H9 (cell line): Measurements from ENCODE around the gene GPHA2. TPM values are rescaled to one million over a fixed set of nuclear protein-coding genes. Genes with fewer than 3 reads are reported as not detected.
A peak's percentile ranks its signal among the peaks of the same experiment; 100 is the strongest.

Source experiments
- DNase-seq: peaks from one replicate; pipeline ENCODE4 v3.0.0-alpha.2; 2017
- H2AFZ ChIP-seq: one replicate; pipeline ENCODE4 v1.6.1; 2013; ENCODE audit warnings: mild to moderate bottlenecking, low read length, control low read depth, moderate library complexity
- H2AK5ac ChIP-seq: 2 replicates; pipeline ENCODE4 v1.6.1; 2013; ENCODE audit warnings: low read length, control low read depth, mixed read lengths; ENCODE audit not compliant: insufficient read length
- H2BK120ac ChIP-seq: one replicate; pipeline ENCODE4 v1.6.1; 2013; ENCODE audit warnings: low read depth, mild to moderate bottlenecking, low read length, control low read depth, inconsistent platforms; ENCODE audit not compliant: poor library complexity, severe bottlenecking
- H2BK12ac ChIP-seq: 2 replicates; pipeline ENCODE4 v1.6.1; 2013; ENCODE audit warnings: low read length, control low read depth, mixed read lengths, low read depth; ENCODE audit not compliant: insufficient read length
- H2BK15ac ChIP-seq: 2 replicates; pipeline ENCODE4 v1.6.1; 2013; ENCODE audit warnings: low read depth, low read length, control low read depth
- H2BK20ac ChIP-seq: one replicate; pipeline ENCODE4 v1.6.1; 2013; ENCODE audit warnings: low read depth, mild to moderate bottlenecking, low read length, control low read depth, inconsistent platforms; ENCODE audit not compliant: poor library complexity, severe bottlenecking
- H2BK5ac ChIP-seq: 2 replicates; pipeline ENCODE4 v1.6.1; 2013; ENCODE audit warnings: low read length, control low read depth, mixed read lengths; ENCODE audit not compliant: insufficient read length
- H3K14ac ChIP-seq: 2 replicates; pipeline ENCODE4 v1.6.1; 2013; ENCODE audit warnings: low read length, control low read depth; ENCODE audit not compliant: insufficient read depth
- H3K18ac ChIP-seq: 2 replicates; pipeline ENCODE4 v1.6.1; 2013; ENCODE audit warnings: low read depth, mild to moderate bottlenecking, mixed read lengths, low read length, control low read depth; ENCODE audit not compliant: insufficient read length
- H3K23ac ChIP-seq: 2 replicates; pipeline ENCODE4 v1.6.1; 2013; ENCODE audit warnings: low read length, control low read depth, mixed read lengths, low read depth; ENCODE audit not compliant: insufficient read length
- H3K23me2 ChIP-seq: 2 replicates; pipeline ENCODE4 v1.6.1; 2013; ENCODE audit warnings: low read depth, mild to moderate bottlenecking, mixed read lengths, low read length, control low read depth; ENCODE audit not compliant: insufficient read length, poor library complexity, severe bottlenecking
- H3K27ac ChIP-seq: 2 replicates; pipeline ENCODE4 v1.5.1; 2013; ENCODE audit warnings: low read length, control low read depth, mixed read lengths, low read depth; ENCODE audit not compliant: insufficient read length
- H3K27me3 ChIP-seq: 2 replicates; pipeline ENCODE4 v1.6.1; 2013; ENCODE audit warnings: low read length, control low read depth, inconsistent platforms; ENCODE audit not compliant: insufficient read depth
- H3K4ac ChIP-seq: 2 replicates; pipeline ENCODE4 v1.6.1; 2013; ENCODE audit warnings: low read depth, mild to moderate bottlenecking, control low read depth, inconsistent platforms, low read length, moderate library complexity
- H3K4me1 ChIP-seq: 2 replicates; pipeline ENCODE4 v1.6.1; 2013; ENCODE audit warnings: low read length, control low read depth, inconsistent platforms; ENCODE audit not compliant: insufficient read depth
- H3K4me2 ChIP-seq: 2 replicates; pipeline ENCODE4 v1.6.1; 2013; ENCODE audit warnings: low read length, control low read depth, mixed read lengths; ENCODE audit not compliant: insufficient read length, insufficient read depth
- H3K56ac ChIP-seq: 2 replicates; pipeline ENCODE4 v1.6.1; 2013; ENCODE audit warnings: low read depth, mild to moderate bottlenecking, mixed read lengths, low read length, control low read depth; ENCODE audit not compliant: insufficient read length
- H3K79me1 ChIP-seq: 2 replicates; pipeline ENCODE4 v1.6.1; 2013; ENCODE audit warnings: low read depth, mild to moderate bottlenecking, moderate library complexity, low read length, control low read depth, inconsistent platforms; ENCODE audit not compliant: insufficient read depth, poor library complexity, severe bottlenecking
- H3K79me2 ChIP-seq: 2 replicates; pipeline ENCODE4 v1.6.1; 2013; ENCODE audit warnings: low read length, control low read depth, inconsistent platforms; ENCODE audit not compliant: insufficient read depth
- H3K9ac ChIP-seq: 2 replicates; pipeline ENCODE4 v1.6.1; 2013; ENCODE audit warnings: low read length, control low read depth, mixed read lengths; ENCODE audit not compliant: insufficient read length; ENCODE audit errors: extremely low read depth
- H3K9me3 ChIP-seq: one replicate; pipeline ENCODE4 v1.6.1; 2013; ENCODE audit warnings: low read depth, low read length, inconsistent platforms; ENCODE audit not compliant: control insufficient read depth
- H3T11ph ChIP-seq: one replicate; pipeline ENCODE4 v1.6.1; 2013; ENCODE audit warnings: mild to moderate bottlenecking, low read length, control low read depth, inconsistent platforms
- H4K20me1 ChIP-seq: one replicate; pipeline ENCODE4 v1.6.1; 2013; ENCODE audit not compliant: control insufficient read depth, insufficient read length, insufficient read depth
- H4K5ac ChIP-seq: 2 replicates; pipeline ENCODE4 v1.6.1; 2013; ENCODE audit warnings: low read depth, mild to moderate bottlenecking, mixed read lengths, low read length, control low read depth; ENCODE audit not compliant: insufficient read length
- H4K8ac ChIP-seq: replicated peaks from 2 replicates; pipeline ENCODE4 v1.6.1; 2013; ENCODE audit warnings: low read length, control low read depth, mixed read lengths, low read depth; ENCODE audit not compliant: insufficient read length
- H4K91ac ChIP-seq: 2 replicates; pipeline ENCODE4 v1.6.1; 2013; ENCODE audit warnings: low read depth, mild to moderate bottlenecking, moderate library complexity, mixed read lengths, low read length, control low read depth; ENCODE audit not compliant: insufficient read length
- H3K27ac Mint-ChIP-seq, 3 experiments: 2 replicates in 2 of 3; 3 replicates in 1 of 3; pipeline ENCODE4 v1.8.0; 2020 to 2021; ENCODE audit warnings: mixed read lengths in 3 of 3, mild to moderate bottlenecking in 1 of 3, moderate library complexity in 1 of 3
- H3K27me3 Mint-ChIP-seq: 2 replicates; pipeline ENCODE4 v1.8.0; 2021; ENCODE audit warnings: low read depth, mild to moderate bottlenecking, moderate library complexity, mixed read lengths
- H3K36me3 Mint-ChIP-seq, 3 experiments: 2 replicates in 2 of 3; 3 replicates in 1 of 3; pipeline ENCODE4 v1.8.0; 2020 to 2021; ENCODE audit warnings: low read depth in 3 of 3, mixed read lengths in 3 of 3; ENCODE audit not compliant: insufficient read depth in 1 of 3
- H3K4me1 Mint-ChIP-seq, 2 experiments: 2 replicates each; pipeline ENCODE4 v1.8.0; 2020; ENCODE audit warnings: mixed read lengths in 2 of 2
- H3K4me3 Mint-ChIP-seq, 2 experiments: 2 replicates in 1 of 2; 3 replicates in 1 of 2; pipeline ENCODE4 v1.8.0; 2020 to 2021; ENCODE audit warnings: mild to moderate bottlenecking in 2 of 2, mixed read lengths in 2 of 2, moderate library complexity in 1 of 2
- H3K9me3 Mint-ChIP-seq, 2 experiments: 2 replicates in 1 of 2; 3 replicates in 1 of 2; pipeline ENCODE4 v1.8.0; 2020; ENCODE audit warnings: mild to moderate bottlenecking in 2 of 2, mixed read lengths in 2 of 2, moderate library complexity in 1 of 2
- CTCF ChIP-seq: fragments of 200-600 bp; sonication (generic); conservative IDR thresholded peaks from 3 replicates; pipeline ENCODE4 v1.8.0; 2021; ENCODE audit warnings: antibody characterized with exemption, mild to moderate bottlenecking
- WGBS: extraction: QIAGEN DNeasy Blood & Tissue Kit; methylation state at CpG from one replicate; pipeline ENCODE4 v1.1.7; 2013; ENCODE audit warnings: missing lambda C conversion rate, low lambda C conversion rate, mixed read lengths; ENCODE audit not compliant: insufficient read length; ENCODE audit errors: extremely low coverage; 5-methylcytosine and 5-hydroxymethylcytosine counted together
- total RNA-seq: library from RNA; stranded (reverse); gene quantifications from 2 replicates; pipeline ENCODE4 v1.2.1, GENCODE V29; 2021

GPHA2 gene
- total RNA-seq, 1 experiment from 2014 or later: 2.1 TPM

- DNase-seq: no peak
- no CpG with 5 or more reads among the region's 19 CpGs for WGBS
- H3K9ac ChIP-seq: no peak overlapping the region
- H3K4me2 ChIP-seq: no peak overlapping the region
- H3K4ac ChIP-seq: no peak overlapping the region
- no peaks in the 10 kb centered on the region for H3K27me3 ChIP-seq
- peak overlapping the region in 1 of 3 experiments; percentile 35; a peak in 2 of 7 replicates for H3K27ac Mint-ChIP-seq
- no peak overlapping the region for H3K23ac ChIP-seq
- H3K9me3 ChIP-seq: no peaks in the 10 kb centered on the region
- H3K23me2 ChIP-seq: no peaks in the 10 kb centered on the region
- no peak overlapping the region for H4K91ac ChIP-seq
- H4K5ac ChIP-seq: no peak overlapping the region
- H4K8ac ChIP-seq: no peak overlapping the region
- H3K56ac ChIP-seq: no peak overlapping the region
- no peak overlapping the region for H2BK15ac ChIP-seq
- H3T11ph ChIP-seq: no peak overlapping the region
- no peak overlapping the region for H3K14ac ChIP-seq
- H2BK120ac ChIP-seq: no peak overlapping the region
- H3K27ac ChIP-seq: no peak overlapping the region
- peaks cover 0 to 32% (median 27%) of the 10 kb centered on the region in 3 experiments; a peak in 6 of 7 replicates for H3K36me3 Mint-ChIP-seq
- no peak overlapping the region for H2BK20ac ChIP-seq
- no peaks in the 10 kb centered on the region for H3K79me1 ChIP-seq
- H3K18ac ChIP-seq: no peak overlapping the region
- no peak overlapping the region for H3K4me3 Mint-ChIP-seq
- no peak overlapping the region for H2BK12ac ChIP-seq
- peaks cover 0 to 3% of the 10 kb centered on the region in 2 experiments; a peak in 1 of 4 replicates for H3K4me1 Mint-ChIP-seq
- no peak for TF ChIP-seq CTCF
- no peak overlapping the region for H2BK5ac ChIP-seq
- no peak overlapping the region for H2AFZ ChIP-seq
- no peak overlapping the region for H2AK5ac ChIP-seq
- H3K27me3 Mint-ChIP-seq: no peaks in the 10 kb centered on the region
- H3K9me3 Mint-ChIP-seq: no peaks in the 10 kb centered on the region
- peaks cover 4% of the 10 kb centered on the region for H4K20me1 ChIP-seq
- H3K79me2 ChIP-seq: no peaks in the 10 kb centered on the region
- H3K4me1 ChIP-seq: no peaks in the 10 kb centered on the region
Observed at GRCh38 chr11:64898541-64898940, 37.2 kb downstream of the GPHA2 start.
